Activated CD4-positive, alpha-beta T cell treated with anti-CD3 and anti-CD28 coated beads for 36 hours (primary cell): ENCODE results near the gene SH3BP4. TPM values are rescaled to one million over a fixed set of nuclear protein-coding genes. Genes with fewer than 3 reads are reported as not detected.
"Not testable (repeated sequence)": the region's sequence is repeated elsewhere in the genome, so short reads cannot be mapped to it uniquely, and the experiment has no call there.

Experiments used
- ATAC-seq: fragments of 200-7000 bp; cut with Tn5 transposase; one replicate; pipeline ENCODE4 v1.10.0; 2021; ENCODE audit warnings: mild to moderate bottlenecking, moderate library complexity
- CTCF ChIA-PET: fragments of 350-600 bp; sonication (Branson Sonifier 250); formaldehyde crosslinking; loops from one replicate; lab custom pipeline; 2021; ENCODE audit warnings: antibody characterized with exemption; lab: Charles Lee
- POLR2A ChIA-PET: fragments of 350-600 bp; sonication (Branson Sonifier 250); formaldehyde crosslinking; loops from one replicate; lab custom pipeline; 2021; ENCODE audit warnings: antibody characterized with exemption, inconsistent platforms; lab: Charles Lee
- DNase-seq: peaks from one replicate; pipeline ENCODE4 v3.0.0-alpha.2; 2020
- H3K27ac Mint-ChIP-seq: one replicate; pipeline ENCODE4 v1.8.0; 2021; ENCODE audit warnings: mixed read lengths
- H3K27me3 Mint-ChIP-seq: one replicate; pipeline ENCODE4 v1.8.0; 2021; ENCODE audit warnings: mixed read lengths
- H3K36me3 Mint-ChIP-seq: one replicate; pipeline ENCODE4 v1.8.0; 2021; ENCODE audit warnings: low read depth, mixed read lengths
- H3K4me1 Mint-ChIP-seq: one replicate; pipeline ENCODE4 v1.8.0; 2021; ENCODE audit warnings: mixed read lengths
- H3K4me3 Mint-ChIP-seq: one replicate; pipeline ENCODE4 v1.8.0; 2021; ENCODE audit warnings: mild to moderate bottlenecking, moderate library complexity, mixed read lengths
- H3K9me3 Mint-ChIP-seq: one replicate; pipeline ENCODE4 v1.8.0; 2021; ENCODE audit warnings: low read depth, mixed read lengths
- intact Hi-C, 2 experiments: fragments of 100-400 bp; cut with DNase I in 1 of 2; cut with micrococcal nuclease in 1 of 2; formaldehyde crosslinking; loops; one replicate each; pipeline versions ENCODE4 v1.14.2 to v1.15.1; 2022 to 2024; cut with DNase I, micrococcal nuclease
- total RNA-seq, 2 experiments: library from RNA; stranded (reverse); gene quantifications; one replicate each; pipeline ENCODE4 v1.2.3, GENCODE V29; 2021

SH3BP4 gene
- total RNA-seq, 2 experiments from 2014 or later: 0.21 to 0.32 TPM

GRCh38 chr2:235006461-235006860 is 54.6 kb downstream of the SH3BP4 start:
- no peak overlapping the region for H3K4me3 Mint-ChIP-seq
- POLR2A ChIA-PET: no interaction called here
- no peak overlapping the region for H3K27ac Mint-ChIP-seq
- H3K27me3 Mint-ChIP-seq: no peaks in the 10 kb centered on the region
- intact Hi-C loops: no loop called here
- H3K9me3 Mint-ChIP-seq: no peaks in the 10 kb centered on the region
- ATAC-seq (no peak), DNase-seq (no peak)
- CTCF ChIA-PET: no interaction called here
- H3K36me3 Mint-ChIP-seq: no peaks in the 10 kb centered on the region
- no peaks in the 10 kb centered on the region for H3K4me1 Mint-ChIP-seq

- Mint-ChIP-seq H3K4me3 (no peak overlapping the region), H3K27ac (no peak overlapping the region), H3K27me3 (no peaks in the 10 kb centered on the region), H3K9me3 (no peaks in the 10 kb centered on the region), H3K36me3 (no peaks in the 10 kb centered on the region), H3K4me1 (no peaks in the 10 kb centered on the region)
- ChIA-PET CTCF (no interaction called here), POLR2A (no interaction called here)
- ATAC-seq: no peak
- intact Hi-C loops: no loop called here
- no peak for DNase-seq
Measured at GRCh38 chr2:235006986-235007385, 55.2 kb downstream of the SH3BP4 start.

GRCh38 chr2:235007664-235008457 is 56.0 kb downstream of the SH3BP4 start:
- DNase-seq (no peak), ATAC-seq (no peak)
- Mint-ChIP-seq H3K4me3 (no peak overlapping the region), H3K27me3 (no peaks in the 10 kb centered on the region), H3K27ac (no peak overlapping the region), H3K4me1 (no peaks in the 10 kb centered on the region), H3K9me3 (no peaks in the 10 kb centered on the region), H3K36me3 (no peaks in the 10 kb centered on the region)
- ChIA-PET CTCF (no interaction called here), POLR2A (no interaction called here)
- intact Hi-C loops: no loop called here

- CTCF ChIA-PET: no interaction called here
- ATAC-seq (no peak), DNase-seq (no peak)
- no peaks in the 10 kb centered on the region for H3K36me3 Mint-ChIP-seq
- no peaks in the 10 kb centered on the region for H3K4me1 Mint-ChIP-seq
- no peak overlapping the region for H3K4me3 Mint-ChIP-seq
- H3K27me3 Mint-ChIP-seq: no peaks in the 10 kb centered on the region
- H3K27ac Mint-ChIP-seq: no peak overlapping the region
- intact Hi-C loops: no loop called here
- no peaks in the 10 kb centered on the region for H3K9me3 Mint-ChIP-seq
- POLR2A ChIA-PET: no interaction called here
Measured at GRCh38 chr2:235008584-235009044, 56.8 kb downstream of the SH3BP4 start.

GRCh38 chr2:235009081-235009480 is 57.3 kb downstream of the SH3BP4 start:
- no peak overlapping the region for H3K27ac Mint-ChIP-seq
- no peaks in the 10 kb centered on the region for H3K36me3 Mint-ChIP-seq
- H3K9me3 Mint-ChIP-seq: no peaks in the 10 kb centered on the region
- H3K4me1 Mint-ChIP-seq: no peaks in the 10 kb centered on the region
- no peak for DNase-seq
- POLR2A ChIA-PET: no interaction called here
- no peak for ATAC-seq
- CTCF ChIA-PET: interaction anchor here (0.7 kb wide), 1 partner anchor 10 kb away, joined by 3 read pairs; no protein-coding TSS in a partner anchor
- intact Hi-C loops: no loop called here
- no peaks in the 10 kb centered on the region for H3K27me3 Mint-ChIP-seq
- no peak overlapping the region for H3K4me3 Mint-ChIP-seq

GRCh38 chr2:235010117-235010714 is 58.4 kb downstream of the SH3BP4 start:
- H3K9me3 Mint-ChIP-seq: no peaks in the 10 kb centered on the region
- ChIA-PET CTCF (no interaction called here), POLR2A (no interaction called here)
- no peaks in the 10 kb centered on the region for H3K4me1 Mint-ChIP-seq
- intact Hi-C loops: no loop called here
- no peaks in the 10 kb centered on the region for H3K36me3 Mint-ChIP-seq
- no peak for DNase-seq
- no peak overlapping the region for H3K4me3 Mint-ChIP-seq
- no peaks in the 10 kb centered on the region for H3K27me3 Mint-ChIP-seq
- no peak for ATAC-seq
- H3K27ac Mint-ChIP-seq: no peak overlapping the region

DNA sequence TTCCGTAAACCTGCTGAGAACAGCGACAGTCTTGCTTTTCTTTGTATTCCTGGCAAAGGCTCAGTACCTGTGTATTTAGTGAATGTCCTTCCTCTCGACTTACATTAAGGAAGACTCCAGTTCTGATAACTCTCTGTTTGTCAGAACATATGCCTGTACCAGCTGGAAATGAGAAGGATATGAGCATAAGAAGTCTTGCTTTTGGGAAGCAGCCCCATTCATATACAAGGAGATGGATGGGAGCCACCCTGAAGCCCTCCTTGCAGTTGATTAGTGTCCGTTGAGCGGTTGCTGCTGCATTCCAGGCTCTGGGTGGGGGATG is 59.8 kb downstream of the SH3BP4 start:
- ATAC-seq (no peak), DNase-seq (no peak)
- intact Hi-C loops: no loop called here
- POLR2A ChIA-PET: no interaction called here
- H3K9me3 Mint-ChIP-seq: peaks cover 2% of the 10 kb centered on the region
- H3K27me3 Mint-ChIP-seq: no peaks in the 10 kb centered on the region
- no peaks in the 10 kb centered on the region for H3K4me1 Mint-ChIP-seq
- no peak overlapping the region for H3K4me3 Mint-ChIP-seq
- no peaks in the 10 kb centered on the region for H3K36me3 Mint-ChIP-seq
- CTCF ChIA-PET: no interaction called here
- H3K27ac Mint-ChIP-seq: no peak overlapping the region

DNA sequence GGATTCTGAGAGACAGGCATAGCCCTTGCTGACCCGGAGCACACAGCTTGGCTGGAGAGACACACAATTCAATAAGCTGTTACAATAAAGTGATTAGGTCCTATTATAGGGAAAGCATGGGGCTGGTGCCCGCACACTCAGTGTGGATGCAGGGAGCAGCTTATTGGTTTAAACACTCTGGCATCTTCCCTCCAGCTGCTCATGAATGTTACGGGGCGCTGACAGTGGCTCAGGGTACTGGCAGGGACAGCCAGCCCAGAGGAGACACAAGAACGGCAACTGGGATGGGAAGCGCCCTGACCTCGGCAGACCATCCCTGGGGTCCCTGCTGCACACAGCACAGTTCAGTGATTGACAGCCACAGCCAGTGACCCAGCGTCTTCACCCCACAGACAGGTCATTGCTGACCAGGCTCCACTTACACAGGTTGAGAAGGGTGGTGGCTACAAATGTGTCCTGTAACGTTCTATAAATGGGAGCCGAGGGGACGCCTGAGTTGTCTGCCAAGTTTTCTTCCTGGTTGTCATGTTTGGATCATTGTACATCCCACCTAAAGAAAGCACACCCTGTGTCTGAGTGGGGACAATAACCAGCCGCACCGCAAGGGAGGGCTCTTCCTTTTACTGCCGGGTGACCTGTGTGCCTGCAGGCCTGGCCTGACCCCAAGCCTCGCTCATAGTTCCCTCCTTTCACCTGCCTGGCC is 60.3 kb downstream of the SH3BP4 start:
- no peaks in the 10 kb centered on the region for H3K4me1 Mint-ChIP-seq
- CTCF ChIA-PET: no interaction called here
- H3K27me3 Mint-ChIP-seq: no peaks in the 10 kb centered on the region
- H3K36me3 Mint-ChIP-seq: no peaks in the 10 kb centered on the region
- no peak overlapping the region for H3K27ac Mint-ChIP-seq
- ATAC-seq: no peak
- POLR2A ChIA-PET: no interaction called here
- DNase-seq: no peak
- peaks cover 2% of the 10 kb centered on the region for H3K9me3 Mint-ChIP-seq
- intact Hi-C loops: no loop called here
- H3K4me3 Mint-ChIP-seq: no peak overlapping the region

DNA sequence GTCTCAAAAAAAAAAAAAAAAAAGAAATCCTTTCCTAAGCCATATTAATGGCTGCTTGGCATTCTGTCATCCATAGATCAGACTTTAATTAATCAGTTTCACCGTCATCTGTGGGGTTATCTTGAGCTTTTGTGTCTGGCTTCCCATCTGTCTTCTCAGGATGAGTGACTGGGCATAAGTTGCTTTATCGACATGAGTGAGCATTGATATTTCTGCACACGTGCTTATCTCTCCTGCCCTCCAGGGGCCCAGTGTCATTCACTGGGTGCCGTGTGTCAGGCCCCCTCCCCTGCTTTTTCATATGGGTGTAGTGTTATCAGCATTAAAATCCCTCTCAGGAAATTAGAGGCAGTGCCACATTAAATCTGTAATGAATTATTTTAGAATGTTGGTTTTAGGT is 65.6 kb downstream of the SH3BP4 start:
- H3K4me1 Mint-ChIP-seq: no peaks in the 10 kb centered on the region
- peaks cover 6% of the 10 kb centered on the region for H3K27me3 Mint-ChIP-seq
- intact Hi-C loops: no loop called here
- peaks cover 2% of the 10 kb centered on the region for H3K9me3 Mint-ChIP-seq
- DNase-seq (no peak), ATAC-seq (no peak)
- ChIA-PET CTCF (no interaction called here), POLR2A (no interaction called here)
- H3K36me3 Mint-ChIP-seq: no peaks in the 10 kb centered on the region
- no peak overlapping the region for H3K4me3 Mint-ChIP-seq
- no peak overlapping the region for H3K27ac Mint-ChIP-seq

GRCh38 chr2:235018838-235019237 is 67.0 kb downstream of the SH3BP4 start:
- intact Hi-C loops: no loop called here
- Mint-ChIP-seq H3K36me3 (no peaks in the 10 kb centered on the region), H3K4me1 (no peaks in the 10 kb centered on the region), H3K9me3 (peaks cover 2% of the 10 kb centered on the region), H3K4me3 (no peak overlapping the region), H3K27ac (no peak overlapping the region), H3K27me3 (peaks cover 6% of the 10 kb centered on the region)
- ATAC-seq: no peak
- ChIA-PET CTCF (no interaction called here), POLR2A (no interaction called here)
- no peak for DNase-seq

DNA sequence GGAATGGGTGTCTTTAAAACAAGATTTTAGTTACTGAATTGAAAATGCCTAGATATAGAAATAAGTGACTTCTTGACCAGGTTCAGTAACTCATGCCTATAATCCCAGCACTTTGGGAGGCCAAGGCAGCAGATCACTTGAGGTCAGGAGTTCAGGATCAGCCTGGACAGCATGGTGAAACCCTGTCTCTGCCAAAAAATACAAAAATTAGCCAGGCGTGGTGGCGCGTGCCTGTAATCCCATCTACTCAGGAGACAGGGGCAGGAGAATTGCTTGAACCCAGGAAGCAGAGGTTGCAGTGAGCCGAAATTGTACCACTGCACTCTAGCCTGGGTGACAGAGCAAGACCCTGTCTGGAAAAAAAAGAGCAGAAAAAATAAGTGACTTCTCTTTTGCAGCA is 68.3 kb downstream of the SH3BP4 start:
- H3K9me3 Mint-ChIP-seq, DNase-seq, intact Hi-C loops, CTCF ChIA-PET, ATAC-seq, POLR2A ChIA-PET, H3K36me3 Mint-ChIP-seq, H3K27ac Mint-ChIP-seq, H3K4me1 Mint-ChIP-seq, H3K4me3 Mint-ChIP-seq, H3K27me3 Mint-ChIP-seq: not testable (repeated sequence)

GRCh38 chr2:235021752-235022151 is 69.9 kb downstream of the SH3BP4 start:
- no peak for DNase-seq
- CTCF ChIA-PET: no interaction called here
- H3K27me3 Mint-ChIP-seq: peaks cover 6% of the 10 kb centered on the region
- no peak overlapping the region for H3K27ac Mint-ChIP-seq
- intact Hi-C loops: no loop called here
- no peak overlapping the region for H3K4me3 Mint-ChIP-seq
- H3K4me1 Mint-ChIP-seq: no peaks in the 10 kb centered on the region
- no peaks in the 10 kb centered on the region for H3K9me3 Mint-ChIP-seq
- no peaks in the 10 kb centered on the region for H3K36me3 Mint-ChIP-seq
- POLR2A ChIA-PET: no interaction called here
- no peak for ATAC-seq
